NOMO-1 (cell line): ENCODE results near the gene FAM240A.

Experiments used
- DNase-seq, 2 experiments: peaks; one replicate each; lab custom pipeline; 2025; ENCODE audit not compliant: unreplicated experiment in 2 of 2; lab: John Stamatoyannopoulos, UW

The FAM240A gene

GRCh38 chr3:46673151-46674030, 61.1 kb downstream of the FAM240A start:
- DNase-seq, result no peak

GRCh38 chr3:46674031-46674845, 61.9 kb downstream of the FAM240A start:
- DNase-seq, result no peak

- DNase-seq, result no peak
Observed at GRCh38 chr3:46675426-46675825, 63.1 kb downstream of the FAM240A start.
